HG02870 (cell line): ENCODE data around the gene MAP7D2.

ENCODE experiments used
- ATAC-seq: cut with Tn5 transposase; IDR thresholded peaks from one replicate; pipeline ENCODE4 v1.9.1; 2021; ENCODE audit warnings: mild to moderate bottlenecking, moderate library complexity; ENCODE audit not compliant: unreplicated experiment

The MAP7D2 gene

GRCh38 chrX:20116087-20116576 lies 575 bp downstream of the MAP7D2 start:
- ATAC-seq: no peak

- no peak for ATAC-seq
These were observed 4.5 kb downstream of the MAP7D2 start for GRCh38 chrX:20112022-20112774.

- ATAC-seq: no peak
These were observed 5.4 kb downstream of the MAP7D2 start for GRCh38 chrX:20111271-20111670.

GRCh38 chrX:20101934-20102581 lies 14.6 kb downstream of the MAP7D2 start:
- no peak for ATAC-seq

DNA sequence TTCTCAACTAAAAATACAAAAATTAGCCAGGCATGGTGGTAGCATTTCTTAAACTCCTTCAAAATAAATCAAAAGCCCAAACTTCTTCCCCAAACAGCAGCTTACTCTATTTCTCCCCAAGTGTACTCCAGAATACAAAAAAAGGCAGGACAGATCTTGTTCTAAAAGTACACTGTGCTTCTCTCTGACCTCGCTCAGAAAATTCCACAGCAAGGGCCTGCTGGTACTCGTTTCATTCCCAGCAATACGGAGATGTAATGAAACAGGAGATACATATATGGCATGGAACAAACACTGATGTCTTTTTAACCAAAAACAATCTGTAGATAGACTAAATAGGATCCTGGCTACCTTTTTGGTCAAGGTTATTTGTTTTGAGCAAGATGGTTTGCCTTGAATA lies 25.2 kb downstream of the MAP7D2 start:
- no peak for ATAC-seq

GRCh38 chrX:20089845-20090244 lies 26.9 kb downstream of the MAP7D2 start:
- no peak for ATAC-seq

- no peak for ATAC-seq
These were observed 36.4 kb downstream of the MAP7D2 start for GRCh38 chrX:20080277-20080676.

DNA sequence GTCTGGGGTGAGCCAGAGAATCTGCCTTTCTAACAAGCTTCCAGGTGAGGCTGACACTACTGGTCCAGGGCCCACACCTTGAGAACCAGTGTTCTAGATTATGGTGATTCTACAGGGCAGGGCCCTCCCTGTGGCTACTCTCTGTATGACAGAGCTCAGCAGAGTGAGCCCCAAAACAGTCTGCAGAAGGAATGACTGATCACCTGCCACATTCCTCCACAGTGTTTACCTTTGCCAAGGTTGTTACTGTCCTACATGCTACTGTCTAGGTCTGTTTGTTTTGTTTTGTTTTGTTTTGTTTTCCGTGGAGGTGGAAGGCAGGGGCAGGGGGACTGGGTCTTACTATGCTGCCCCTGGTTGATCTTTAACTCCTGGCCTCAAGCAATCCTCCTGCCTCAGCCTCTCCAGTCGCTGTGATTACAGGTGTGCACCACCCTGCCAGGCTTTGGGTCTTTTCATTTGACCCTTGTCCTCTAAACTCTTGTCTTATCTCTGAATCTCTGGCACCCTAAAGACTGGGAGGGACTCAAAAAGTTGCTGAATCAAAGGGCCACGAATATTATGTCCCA lies 45.1 kb downstream of the MAP7D2 start:
- no peak for ATAC-seq

GRCh38 chrX:20067709-20068561 lies 48.8 kb downstream of the MAP7D2 start:
- ATAC-seq: no peak

DNA sequence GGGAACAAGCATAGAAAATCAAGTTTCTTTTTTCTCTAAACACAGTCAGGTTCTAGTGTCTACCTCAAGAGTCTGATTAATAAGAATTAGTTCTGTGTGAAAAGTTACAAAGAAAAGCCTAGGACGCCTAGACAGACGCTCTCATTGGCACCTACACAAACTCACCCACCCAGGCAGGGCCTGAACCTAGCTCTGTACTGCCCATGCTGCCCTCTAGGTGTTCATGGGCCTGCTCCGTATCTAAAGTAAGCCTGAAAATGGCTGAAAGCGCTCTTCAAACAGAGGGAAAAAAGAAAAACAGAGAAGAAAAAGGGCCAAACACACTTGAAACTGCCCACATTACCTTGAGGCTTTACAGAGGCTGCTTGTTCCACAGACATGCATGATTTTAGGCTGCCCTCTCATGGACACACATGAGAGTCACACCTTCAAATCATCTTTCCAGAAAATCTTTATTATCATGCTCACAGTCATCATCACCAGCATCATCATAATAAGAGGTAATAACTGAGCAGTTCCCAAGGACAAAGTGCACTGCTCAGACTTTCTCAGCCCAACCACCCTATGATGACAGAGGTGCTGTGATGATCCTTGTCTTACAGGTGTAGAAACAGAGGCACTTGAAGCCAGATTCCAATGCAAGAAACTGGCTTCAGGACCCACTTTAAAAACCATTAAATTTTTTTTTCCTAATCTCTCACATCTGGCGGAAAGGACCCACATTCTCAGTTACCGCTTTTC lies 49.6 kb downstream of the MAP7D2 start:
- peak; percentile 63 for ATAC-seq

DNA sequence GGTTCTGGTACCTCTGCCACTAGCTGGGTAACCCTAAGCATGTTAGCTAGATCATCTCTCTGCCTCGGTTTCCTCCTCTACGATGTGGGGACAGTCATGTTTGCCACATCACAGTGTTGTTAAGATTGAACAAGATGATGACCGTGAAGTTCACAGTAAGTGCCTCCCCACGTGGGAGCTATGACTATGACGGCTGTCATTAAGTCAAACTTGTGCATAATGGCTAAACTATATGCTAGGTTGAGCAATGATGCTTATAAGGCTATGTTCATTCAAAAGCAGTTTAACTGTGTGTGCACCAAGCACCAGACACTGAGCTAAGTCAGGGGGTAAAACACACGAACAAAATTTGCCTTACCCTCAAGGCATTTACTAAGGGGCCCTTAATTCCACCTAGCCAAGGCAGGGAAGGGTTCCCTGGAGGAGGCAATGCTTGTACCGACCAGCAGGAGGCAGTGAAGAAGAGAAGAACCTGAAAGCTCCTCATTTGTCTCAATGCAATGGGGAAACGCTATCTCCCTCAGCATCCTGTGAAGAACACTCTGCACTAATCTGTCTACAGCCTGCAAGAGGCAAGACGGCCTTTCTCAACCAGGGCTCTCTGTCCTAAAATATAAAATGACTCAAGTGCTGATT lies 52.9 kb downstream of the MAP7D2 start:
- ATAC-seq: no peak

- ATAC-seq: no peak
These were observed 53.6 kb downstream of the MAP7D2 start for GRCh38 chrX:20063153-20063552.

DNA sequence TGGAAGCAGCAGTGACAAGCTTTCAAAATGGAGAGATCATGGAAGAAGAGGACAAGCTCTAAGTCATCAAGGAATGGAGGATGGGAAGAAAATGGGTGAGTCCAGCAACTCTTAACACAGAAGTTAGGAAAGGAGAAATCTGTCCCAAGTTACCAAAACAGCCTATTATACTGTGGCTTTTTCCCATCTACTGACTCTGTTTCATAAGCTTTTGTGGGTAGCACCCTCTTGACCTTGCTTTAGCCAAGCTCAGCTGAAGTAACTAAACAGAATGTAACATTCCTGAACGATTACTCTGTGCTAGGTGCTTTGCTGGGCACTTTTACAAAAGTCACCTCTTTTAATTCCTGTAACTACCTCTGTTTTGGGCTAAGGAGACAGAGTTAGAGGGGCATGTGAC lies 54.9 kb downstream of the MAP7D2 start:
- no peak for ATAC-seq

GRCh38 chrX:20060961-20061748 lies 55.6 kb downstream of the MAP7D2 start:
- ATAC-seq: no peak

GRCh38 chrX:20059467-20060128 lies 57.1 kb downstream of the MAP7D2 start:
- ATAC-seq: no peak

DNA sequence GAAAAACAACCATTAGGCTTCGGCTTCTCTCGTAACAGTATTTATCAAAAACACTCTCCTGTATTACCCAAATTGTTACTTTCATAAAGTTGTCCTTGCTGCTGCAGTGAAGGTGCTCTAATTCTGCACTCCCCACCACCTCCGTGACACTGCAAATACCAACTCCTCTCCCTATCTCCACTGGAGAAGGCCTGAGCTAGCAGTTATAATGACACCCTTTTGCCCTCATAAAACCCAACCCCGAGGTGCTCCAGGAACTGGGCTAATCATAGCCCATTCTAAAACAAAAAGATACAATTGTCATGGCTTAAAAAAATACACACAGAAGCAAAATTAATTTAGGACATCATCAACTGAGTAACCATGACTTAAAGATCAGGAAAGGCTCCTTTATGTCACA lies 59.2 kb downstream of the MAP7D2 start:
- no peak for ATAC-seq

DNA sequence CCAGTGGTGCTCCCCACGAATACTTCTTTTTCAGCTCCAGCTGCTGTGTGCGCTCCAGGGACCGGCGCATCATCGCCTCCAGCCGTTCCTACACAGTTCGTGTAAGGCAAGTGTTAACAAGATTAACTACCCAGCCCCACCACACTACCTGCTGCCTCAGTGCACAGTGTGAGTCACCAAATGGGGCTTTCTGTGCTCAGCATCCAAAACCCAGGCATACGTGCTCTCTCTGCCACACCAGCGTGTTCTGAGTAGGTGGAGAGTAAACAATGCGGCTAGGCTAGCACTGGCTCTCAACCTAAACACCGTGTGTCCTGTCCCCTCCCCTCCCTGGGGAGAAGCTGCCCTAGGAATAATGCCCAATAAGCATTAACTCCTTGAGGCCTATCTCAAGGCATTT lies 60.0 kb downstream of the MAP7D2 start:
- no peak for ATAC-seq

DNA sequence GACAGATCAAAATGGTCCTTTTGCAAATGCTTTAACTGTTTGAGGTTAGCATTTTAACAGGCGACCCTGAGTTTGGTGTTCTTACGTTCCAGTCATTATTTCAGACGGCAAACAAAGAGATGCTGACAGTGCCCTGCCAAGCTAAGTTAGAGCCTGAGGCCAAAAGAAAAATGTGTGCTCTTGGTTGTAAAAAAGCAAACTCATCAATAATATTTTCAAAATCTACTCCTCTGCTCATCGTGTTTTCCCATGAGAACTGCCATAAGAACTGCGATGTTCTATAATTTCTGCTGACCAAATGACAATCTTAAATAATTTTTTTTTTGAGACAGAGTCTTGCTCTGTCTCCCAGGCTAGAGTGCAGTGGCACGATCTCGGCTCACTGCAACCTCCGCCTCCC lies 63.2 kb downstream of the MAP7D2 start:
- ATAC-seq: no peak

DNA sequence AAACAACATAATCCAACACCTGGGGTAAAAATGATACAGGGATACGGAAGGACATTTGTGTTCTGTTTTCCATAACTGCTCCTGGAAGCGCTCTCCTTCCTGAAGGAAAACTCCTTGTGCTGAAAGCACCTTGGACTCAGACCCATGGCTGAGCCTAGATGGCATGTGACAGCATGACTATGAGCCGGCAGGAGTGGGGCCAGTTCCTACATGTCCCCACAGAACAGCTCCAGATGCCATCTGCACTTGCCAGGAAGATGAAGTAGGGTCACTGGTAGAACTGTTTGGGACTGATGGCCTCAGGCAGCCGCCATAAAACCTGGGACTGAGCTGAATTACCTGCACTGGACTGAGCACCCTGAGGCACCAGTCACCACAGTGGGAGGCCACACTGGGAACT lies 69.8 kb downstream of the MAP7D2 start:
- ATAC-seq: no peak
